Muscle layer of colon (tissue), 2 donors: ENCODE results near the gene TADA3.
A peak's percentile ranks its signal among the peaks of the same experiment; 100 is the strongest.

Source experiments
- H3K27ac ChIP-seq: one replicate; pipeline ENCODE4 v1.7.0; 2013; ENCODE audit warnings: low read depth, mild to moderate bottlenecking, low read length, moderate library complexity
- H3K27me3 ChIP-seq, 2 donors: one replicate each; pipeline ENCODE4 v1.7.0; 2013; ENCODE audit warnings: low read length in 2 of 2, mild to moderate bottlenecking in 2 of 2; ENCODE audit not compliant: insufficient read depth in 2 of 2, control insufficient read depth in 1 of 2
- H3K36me3 ChIP-seq: one replicate; pipeline ENCODE4 v1.7.0; 2013; ENCODE audit warnings: mild to moderate bottlenecking, low read length; ENCODE audit not compliant: insufficient read depth
- H3K4me1 ChIP-seq: one replicate; pipeline ENCODE4 v1.7.0; 2013; ENCODE audit warnings: mild to moderate bottlenecking, low read length; ENCODE audit not compliant: insufficient read depth
- H3K4me3 ChIP-seq, 2 donors: one replicate each; pipeline ENCODE4 v1.7.0; 2013; ENCODE audit warnings: low read length in 2 of 2, low read depth in 1 of 2, mild to moderate bottlenecking in 1 of 2, moderate library complexity in 1 of 2
- H3K9ac ChIP-seq: one replicate; pipeline ENCODE4 v1.7.0; 2013; ENCODE audit warnings: low read length
- H3K9me3 ChIP-seq: one replicate; pipeline ENCODE4 v1.7.0; 2013; ENCODE audit warnings: mild to moderate bottlenecking, low read length
- donor health status: abdominal sarcoma.
- donor health status: Adenocarcinoma of cecum.

The TADA3 gene

GRCh38 chr3:9825451-9826040 lies 33.3 kb upstream of the TADA3 start:
- Histone ChIP-seq H3K27ac (no peak overlapping the region), H3K9ac (no peak overlapping the region), H3K27me3 (no peaks in the 10 kb centered on the region), H3K4me3 (no peak overlapping the region), H3K4me1 (no peaks in the 10 kb centered on the region), H3K36me3 (peaks cover 34% of the 10 kb centered on the region), H3K9me3 (no peaks in the 10 kb centered on the region)

GRCh38 chr3:9820946-9821345 lies 28.7 kb upstream of the TADA3 start:
- Histone ChIP-seq H3K36me3 (peaks cover 30% of the 10 kb centered on the region), H3K27me3 (no peaks in the 10 kb centered on the region)

GRCh38 chr3:9820543-9820942 lies 28.3 kb upstream of the TADA3 start:
- no peak overlapping the region for H3K27ac ChIP-seq
- no peaks in the 10 kb centered on the region for H3K4me1 ChIP-seq
- no peak overlapping the region for H3K4me3 ChIP-seq
- no peaks in the 10 kb centered on the region for H3K9me3 ChIP-seq
- H3K27me3 ChIP-seq, result no peaks in the 10 kb centered on the region
- peaks cover 30% of the 10 kb centered on the region for H3K36me3 ChIP-seq
- H3K9ac ChIP-seq, result no peak overlapping the region

More at GRCh38 chr3:9820946-9821345, 28.7 kb upstream of the TADA3 start:
- Histone ChIP-seq H3K4me1 (no peaks in the 10 kb centered on the region), H3K4me3 (no peak overlapping the region), H3K27ac (no peak overlapping the region), H3K9ac (no peak overlapping the region), H3K9me3 (no peaks in the 10 kb centered on the region)

GRCh38 chr3:9818666-9819335 lies 26.5 kb upstream of the TADA3 start:
- H3K4me3 ChIP-seq, result no peak overlapping the region
- no peak overlapping the region for H3K27ac ChIP-seq
- no peak overlapping the region for H3K9ac ChIP-seq
- H3K36me3 ChIP-seq, result peaks cover 29% of the 10 kb centered on the region
- H3K27me3 ChIP-seq, result no peaks in the 10 kb centered on the region
- H3K9me3 ChIP-seq, result no peaks in the 10 kb centered on the region
- H3K4me1 ChIP-seq, result no peaks in the 10 kb centered on the region

- no peak overlapping the region for H3K9ac ChIP-seq
- no peaks in the 10 kb centered on the region for H3K9me3 ChIP-seq
- H3K4me3 ChIP-seq, result no peak overlapping the region
These were observed 25.2 kb upstream of the TADA3 start for GRCh38 chr3:9817436-9817835.

GRCh38 chr3:9815986-9816385 lies 23.7 kb upstream of the TADA3 start:
- no peak overlapping the region for H3K9ac ChIP-seq
- peaks cover 19% of the 10 kb centered on the region for H3K36me3 ChIP-seq

More at GRCh38 chr3:9817436-9817835, 25.2 kb upstream of the TADA3 start:
- Histone ChIP-seq H3K27me3 (no peaks in the 10 kb centered on the region), H3K4me1 (no peaks in the 10 kb centered on the region), H3K36me3 (peaks cover 25% of the 10 kb centered on the region), H3K27ac (no peak overlapping the region)

GRCh38 chr3:9812870-9813483 lies 20.7 kb upstream of the TADA3 start:
- peaks cover 12% of the 10 kb centered on the region for H3K4me1 ChIP-seq
- no peak overlapping the region for H3K9ac ChIP-seq
- H3K27ac ChIP-seq, result no peak overlapping the region
- H3K36me3 ChIP-seq, result no peaks in the 10 kb centered on the region
- no peaks in the 10 kb centered on the region for H3K27me3 ChIP-seq
- H3K9me3 ChIP-seq, result no peaks in the 10 kb centered on the region
- no peak overlapping the region for H3K4me3 ChIP-seq

More at GRCh38 chr3:9815986-9816385, 23.7 kb upstream of the TADA3 start:
- no peaks in the 10 kb centered on the region for H3K9me3 ChIP-seq
- H3K4me3 ChIP-seq, result no peak overlapping the region
- H3K4me1 ChIP-seq, result peaks cover 6% of the 10 kb centered on the region
- H3K27ac ChIP-seq, result no peak overlapping the region
- no peaks in the 10 kb centered on the region for H3K27me3 ChIP-seq

- peak overlapping the region; percentile 49 for H3K9ac ChIP-seq
- H3K9me3 ChIP-seq, result no peaks in the 10 kb centered on the region
- peaks cover 14% of the 10 kb centered on the region for H3K36me3 ChIP-seq
- H3K27me3 ChIP-seq, result no peaks in the 10 kb centered on the region
- peak overlapping the region; percentile 86 for H3K27ac ChIP-seq
- peak overlapping the region; percentile 78 to 86 for H3K4me3 ChIP-seq
- peaks cover 12% of the 10 kb centered on the region for H3K4me1 ChIP-seq
These were observed 18.6 kb upstream of the TADA3 start for GRCh38 chr3:9810846-9811245.

GRCh38 chr3:9810433-9810770 lies 18.1 kb upstream of the TADA3 start:
- Histone ChIP-seq H3K27me3 (no peaks in the 10 kb centered on the region), H3K4me1 (peaks cover 12% of the 10 kb centered on the region), H3K36me3 (peaks cover 18% of the 10 kb centered on the region), H3K9ac (peak overlapping the region; percentile 49), H3K27ac (peak overlapping the region; percentile 86), H3K9me3 (no peaks in the 10 kb centered on the region), H3K4me3 (peak overlapping the region; percentile 78 to 86)

- peak within 1 kb of the TSS; percentile 78 to 86 for H3K4me3 ChIP-seq
These were observed 17.6 kb upstream of the TADA3 start, which contains the start of gene TTLL3 for GRCh38 chr3:9809615-9810432. TSS of gene TTLL3 (plus strand) at chr3:9810262. CDS start at chr3:9810662, 400 bp downstream.

GRCh38 chr3:9809239-9809614 lies 17.0 kb upstream of the TADA3 start:
- peak overlapping the region; percentile 86 for H3K27ac ChIP-seq
- no peaks in the 10 kb centered on the region for H3K9me3 ChIP-seq
- H3K4me3 ChIP-seq, result peak overlapping the region; percentile 78 to 86
- no peaks in the 10 kb centered on the region for H3K27me3 ChIP-seq
- peaks cover 12% of the 10 kb centered on the region for H3K4me1 ChIP-seq
- H3K36me3 ChIP-seq, result peaks cover 30% of the 10 kb centered on the region
- peak overlapping the region; percentile 56 for H3K9ac ChIP-seq

More at GRCh38 chr3:9809615-9810432, 17.6 kb upstream of the TADA3 start, which contains the start of gene TTLL3:
- peaks cover 24% of the 10 kb centered on the region for H3K36me3 ChIP-seq
- H3K4me1 ChIP-seq, result peaks cover 12% of the 10 kb centered on the region
- H3K9ac ChIP-seq, result peak within 1 kb of the TSS; percentile 56
- H3K27me3 ChIP-seq, result no peaks in the 10 kb centered on the region
- H3K27ac ChIP-seq, result peak within 1 kb of the TSS; percentile 86
- H3K9me3 ChIP-seq, result no peaks in the 10 kb centered on the region
